GM12878 (cell line): ENCODE data around the gene POU3F3. TPM values are rescaled to one million over a fixed set of nuclear protein-coding genes. Genes with fewer than 3 reads are reported as not detected.

Experiments used
- ATAC-seq: fragments of 200-7000 bp; cut with Tn5 transposase; 3 replicates; pipeline ENCODE4 v1.9.1; 2020; ENCODE audit warnings: mild to moderate bottlenecking, moderate library complexity
- BruUV-seq: library from RNA; stranded (reverse); fragments of 400-500 nt; replicated peaks from 2 replicates; lab custom pipeline; 2021; lab: Mats Ljungman, UMichigan
- CTCF ChIA-PET: fragments of 300-600 bp; sonication (Branson Sonifier 250); formaldehyde crosslinking; extraction: SDS; loops from one replicate; lab custom pipeline; 2021; ENCODE audit warnings: inconsistent platforms; lab: Yijun Ruan, JAX
- POLR2A ChIA-PET: fragments of 350-600 bp; formaldehyde crosslinking; extraction: SDS; loops from one replicate; lab custom pipeline; 2021; ENCODE audit warnings: inconsistent platforms; lab: Charles Lee
- RAD21 ChIA-PET: fragments of 300-600 bp; sonication (Branson Sonifier 250); formaldehyde crosslinking; loops from one replicate; lab custom pipeline; 2023; ENCODE audit warnings: antibody characterized with exemption; ENCODE audit not compliant: unreplicated experiment; lab: Charles Lee
- SMC1A ChIA-PET: fragments of 300-600 bp; sonication (Branson Sonifier 250); formaldehyde crosslinking; loops from one replicate; lab custom pipeline; 2023; ENCODE audit not compliant: unreplicated experiment, uncharacterized antibody; lab: Charles Lee
- DNase-seq: peaks from one replicate; pipeline ENCODE4 v3.0.0-alpha.2; 2011; ENCODE audit warnings: low read depth, low spot score
- FAIRE-seq: peaks from 3 replicates; lab custom pipeline; 2011; peaks lifted over from hg19 to GRCh38; lab: Jason Lieb, UNC
- H2AFZ ChIP-seq: 2 replicates; pipeline ENCODE4 v1.6.0; 2011; ENCODE audit warnings: low read depth, low read length, control low read depth; ENCODE audit not compliant: control insufficient read depth
- H3K27ac ChIP-seq: 2 replicates; pipeline ENCODE4 v1.5.1; 2011; ENCODE audit warnings: control low read depth; ENCODE audit not compliant: control insufficient read depth, insufficient read depth
- H3K27me3 ChIP-seq, 2 experiments: replicated peaks in 1 of 2; 2 replicates each; pipeline versions ENCODE4 v1.6.0 to v1.6.1; 2011; ENCODE audit warnings: low read length in 1 of 2; ENCODE audit not compliant: control insufficient read depth in 2 of 2, insufficient read depth in 2 of 2
- H3K36me3 ChIP-seq, 2 experiments: 2 replicates each; pipeline ENCODE4 v1.5.1; 2011; ENCODE audit warnings: low read length in 1 of 2; ENCODE audit not compliant: control insufficient read depth in 2 of 2, insufficient read depth in 2 of 2
- H3K4me1 ChIP-seq: 2 replicates; pipeline ENCODE4 v1.6.1; 2011; ENCODE audit warnings: mild to moderate bottlenecking, low read length, moderate library complexity, mixed read lengths; ENCODE audit not compliant: control insufficient read depth, insufficient read depth
- H3K4me2 ChIP-seq: 2 replicates; pipeline ENCODE4 v1.6.0; 2011; ENCODE audit warnings: control low read depth; ENCODE audit not compliant: control insufficient read depth, insufficient read depth
- H3K4me3 ChIP-seq: fragments of 200-600 bp; sonication (generic); 2 replicates; pipeline ENCODE4 v1.5.1; 2016
- H3K79me2 ChIP-seq: 2 replicates; pipeline ENCODE4 v1.6.0; 2011; ENCODE audit warnings: low read length; ENCODE audit not compliant: control insufficient read depth, insufficient read depth
- H3K9ac ChIP-seq: 2 replicates; pipeline ENCODE4 v1.8.0; 2011; ENCODE audit warnings: low read length, control low read depth, mixed read lengths; ENCODE audit not compliant: control insufficient read depth, insufficient read depth
- H3K9me3 ChIP-seq: replicated peaks from 3 replicates; pipeline ENCODE4 v1.5.1; 2011; ENCODE audit warnings: mild to moderate bottlenecking, low read length; ENCODE audit not compliant: control insufficient read depth, insufficient read depth
- H4K20me1 ChIP-seq: 2 replicates; pipeline ENCODE4 v1.6.0; 2011; ENCODE audit not compliant: control insufficient read depth, insufficient read depth
- BHLHE40 ChIP-seq, 2 experiments: fragments of 450-650 bp in 1 of 2; IDR thresholded peaks; 2 replicates each; pipeline ENCODE4 v1.6.1; 2011 to 2017; ENCODE audit warnings: low read depth in 2 of 2, borderline replicate concordance in 1 of 2, improper control_type of control experiment in 1 of 2, low read length in 1 of 2, mild to moderate bottlenecking in 1 of 2
- CBX3 ChIP-seq: fragments of 200-600 bp; sonication (generic); IDR thresholded peaks from 2 replicates; pipeline ENCODE4 v1.6.1; 2016; ENCODE audit warnings: low read depth, borderline replicate concordance
- CBX5 ChIP-seq: sonication (generic); IDR thresholded peaks from 2 replicates; pipeline ENCODE4 v1.6.1; 2016; ENCODE audit warnings: low read depth, moderate library complexity, mild to moderate bottlenecking, inconsistent platforms
- CHD4 ChIP-seq: fragments of 200-600 bp; sonication (generic); IDR thresholded peaks from 2 replicates; pipeline ENCODE4 v1.6.1; 2016; ENCODE audit warnings: mild to moderate bottlenecking
- HCFC1 ChIP-seq: fragments of 150-350 bp; IDR thresholded peaks from 2 replicates; pipeline ENCODE4 v1.6.1; 2014; ENCODE audit warnings: low read length
- KAT2A ChIP-seq: conservative IDR thresholded peaks from 2 replicates; pipeline ENCODE4 v1.6.1; 2011; ENCODE audit warnings: low read depth, low read length; ENCODE audit not compliant: control insufficient read depth
- MEF2B ChIP-seq: fragments of 450-650 bp; IDR thresholded peaks from 2 replicates; pipeline ENCODE4 v1.6.1; 2018; ENCODE audit warnings: mild to moderate bottlenecking, moderate library complexity; ENCODE audit not compliant: partially characterized antibody, poor library complexity, severe bottlenecking
- NFXL1 ChIP-seq: fragments of 450-650 bp; IDR thresholded peaks from 2 replicates; pipeline ENCODE4 v1.6.1; 2017; ENCODE audit warnings: antibody characterized with exemption, mild to moderate bottlenecking, borderline replicate concordance
- NR2C1 ChIP-seq: fragments of 450-650 bp; IDR thresholded peaks from 2 replicates; pipeline ENCODE4 v1.6.1; 2017; ENCODE audit warnings: antibody characterized with exemption, mild to moderate bottlenecking, moderate library complexity
- RCOR1 ChIP-seq: conservative IDR thresholded peaks from 2 replicates; pipeline ENCODE4 v1.6.1; 2012; ENCODE audit warnings: low read depth, low read length, improper control_type of control experiment
- RUNX3 ChIP-seq: IDR thresholded peaks from 2 replicates; pipeline ENCODE4 v1.6.1; 2012; ENCODE audit warnings: low read length, inconsistent platforms
- SMARCA5 ChIP-seq: fragments of 450-650 bp; IDR thresholded peaks from 2 replicates; pipeline ENCODE4 v1.6.1; 2017; ENCODE audit warnings: mild to moderate bottlenecking
- WGBS: methylation state at CpG from one replicate; pipeline ENCODE4 v1.1.6; 2016; ENCODE audit warnings: low lambda C conversion rate; ENCODE audit not compliant: insufficient replicate concordance, insufficient coverage; ENCODE audit errors: missing lambda C conversion rate; 5-methylcytosine and 5-hydroxymethylcytosine counted together
- in situ Hi-C: fragments of 300-500 bp; cut with MboI; formaldehyde crosslinking; loops from 9 replicates; pipeline ENCODE4 v1.14.3; 2018; ENCODE audit warnings: mixed read lengths
- intact Hi-C: fragments of 100-400 bp; cut with micrococcal nuclease; formaldehyde crosslinking; loops from one replicate; pipeline ENCODE4 v1.14.2; 2022; ENCODE audit not compliant: unreplicated experiment
- polyA plus RNA-seq, 11 experiments: library from polyadenylated mRNA; depleted of rRNA in 4 of 11; unstranded in 6 of 11; stranded (reverse) in 5 of 11; fragments of >200 nt; fragmentation: Nextera tagmentation in 4 of 11; fragmentation: Illumina TruSeq in 1 of 11; extraction: Ambion mirVana in 4 of 11; extraction: Trizol in 1 of 11; gene quantifications; 1 replicate in 1 of 11; 2 replicates in 10 of 11; pipeline versions ENCODE4 v1.2.1 to v1.2.3, GENCODE V29; 2011 to 2016; ENCODE audit warnings: inconsistent platforms in 2 of 11, missing spikeins in 2 of 11, low read depth in 1 of 11
- total RNA-seq, 4 experiments: library from RNA; depleted of rRNA in 3 of 4; stranded (reverse); fragments of >200 nt in 3 of 4; fragmentation: Illumina TruSeq in 1 of 4; extraction: Trizol in 1 of 4; gene quantifications; 2 replicates each; pipeline versions ENCODE4 v1.2.1 to v1.2.3, GENCODE V29; 2013 to 2021
- TF ChIP-seq, protein P1 (sequence below): IDR thresholded peaks from 2 replicates; pipeline ENCODE4 v1.6.1; 2012; ENCODE audit warnings: low read length, inconsistent platforms

Gene POU3F3
- total and polyA plus RNA-seq, 10 of the 15 experiments (the other 5 are each of a cell fraction or from before 2014, with no cell fraction given), result not detected

DNA sequence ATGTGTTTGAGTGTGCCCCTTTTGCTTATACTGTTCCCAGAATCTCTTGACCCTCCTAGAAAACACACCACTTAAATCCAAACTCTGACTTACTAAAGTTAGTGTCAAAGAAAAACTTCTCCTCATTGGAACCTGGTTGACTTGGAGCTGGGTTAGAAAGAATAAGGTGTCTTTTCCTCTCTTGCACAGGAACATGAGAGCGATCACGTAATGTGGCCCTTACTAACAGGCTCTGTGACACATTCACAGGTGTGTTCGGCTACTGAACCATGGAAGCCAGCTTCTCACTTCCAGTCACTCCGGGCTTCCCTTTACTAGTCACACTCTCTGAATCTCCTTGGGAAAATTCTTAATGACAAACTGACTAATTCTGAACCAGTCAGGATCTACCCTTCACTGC, 5.4 kb upstream of the POU3F3 start (continued):
- no peak for TF ChIP-seq RUNX3

DNA sequence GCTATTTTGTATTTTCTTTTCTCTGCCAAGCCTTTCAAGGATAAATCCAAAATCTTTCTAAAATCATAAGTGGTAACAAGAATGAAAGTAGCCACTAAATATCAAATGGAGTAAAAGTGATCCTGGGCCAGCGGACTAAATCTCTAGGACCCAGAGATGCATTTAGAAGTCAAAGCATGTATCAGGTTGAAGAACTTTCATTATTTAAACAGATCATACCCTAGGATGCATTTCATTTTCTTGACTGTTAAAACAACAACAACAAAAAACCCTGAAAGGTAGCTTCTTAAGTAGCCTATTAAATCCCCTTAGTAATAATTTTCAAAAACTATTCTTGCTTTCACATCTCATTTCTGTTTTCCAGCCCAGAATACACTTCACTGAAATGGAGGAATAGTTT, 4.8 kb upstream of the POU3F3 start:
- intact Hi-C loops (loop anchor here (2.0 to 5.0 kb wide), 2 partner anchors 817 to 1688 kb away; no protein-coding TSS in a partner anchor), in situ Hi-C loops (no loop called here)
- H3K36me3 ChIP-seq, result no peaks in the 10 kb centered on the region
- ChIA-PET SMC1A (interaction anchor here (0.7 to 1.5 kb wide), 9 partner anchors 9 to 1688 kb away, joined by 3 to 14 read pairs (median 3); no protein-coding TSS in a partner anchor), RAD21 (interaction anchor here (0.6 to 1.4 kb wide), 7 partner anchors 11 to 1687 kb away, joined by 3 to 6 read pairs (median 3); no protein-coding TSS in a partner anchor), CTCF (interaction anchor here (0.8 to 2.8 kb wide), 32 partner anchors 8 to 1872 kb away, joined by 3 to 19 read pairs (median 4); no protein-coding TSS in a partner anchor), POLR2A (no interaction called here)
- peaks cover 10 to 32% of the 10 kb centered on the region in 2 experiments for H3K27me3 ChIP-seq
- H3K9me3 ChIP-seq, result peaks cover 4% of the 10 kb centered on the region; the same call in 1 of the 3 replicates
- ATAC-seq, result no peak
- FAIRE-seq, result no peak
- no peaks in the 10 kb centered on the region for H3K4me1 ChIP-seq
- no peaks in the 10 kb centered on the region for H4K20me1 ChIP-seq
- no peak overlapping the region for H3K4me3 ChIP-seq
- no peak overlapping the region for H3K9ac ChIP-seq
- no TSS peak for BruUV-seq
- H2AFZ ChIP-seq, result no peak overlapping the region
- no peaks in the 10 kb centered on the region for H3K79me2 ChIP-seq
- TF ChIP-seq SMARCA5, result no peak
- TF ChIP-seq CBX3, result no peak
- TF ChIP-seq KAT2A, result no peak
- TF ChIP-seq, protein P1, sequence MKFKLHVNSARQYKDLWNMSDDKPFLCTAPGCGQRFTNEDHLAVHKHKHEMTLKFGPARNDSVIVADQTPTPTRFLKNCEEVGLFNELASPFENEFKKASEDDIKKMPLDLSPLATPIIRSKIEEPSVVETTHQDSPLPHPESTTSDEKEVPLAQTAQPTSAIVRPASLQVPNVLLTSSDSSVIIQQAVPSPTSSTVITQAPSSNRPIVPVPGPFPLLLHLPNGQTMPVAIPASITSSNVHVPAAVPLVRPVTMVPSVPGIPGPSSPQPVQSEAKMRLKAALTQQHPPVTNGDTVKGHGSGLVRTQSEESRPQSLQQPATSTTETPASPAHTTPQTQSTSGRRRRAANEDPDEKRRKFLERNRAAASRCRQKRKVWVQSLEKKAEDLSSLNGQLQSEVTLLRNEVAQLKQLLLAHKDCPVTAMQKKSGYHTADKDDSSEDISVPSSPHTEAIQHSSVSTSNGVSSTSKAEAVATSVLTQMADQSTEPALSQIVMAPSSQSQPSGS, result no peak
- no peak for TF ChIP-seq RCOR1
- no peak for TF ChIP-seq CBX5
- TF ChIP-seq NFXL1, result no peak
- no peak for TF ChIP-seq HCFC1
- TF ChIP-seq MEF2B, result no peak
- no peak for TF ChIP-seq BHLHE40 (IDR thresholded peaks at IDR 0.05; ENCODE audit: borderline replicate concordance in 1 of 2, low read depth in 2 of 2, low read length in 1 of 2)
- TF ChIP-seq CHD4, result no peak
- no peak for TF ChIP-seq NR2C1
- H3K27ac ChIP-seq, result no peak overlapping the region
- 6% methylated on average over 1 of the region's 1 CpG for WGBS
- no peak overlapping the region for H3K4me2 ChIP-seq
- no peak for DNase-seq
